HEK293T (cell line): ENCODE data around the gene MAPK8IP3.

Source experiments
- ARNT ChIP-seq: fragments of 450-650 bp; IDR thresholded peaks from 2 replicates; pipeline ENCODE4 v1.6.1; 2017; ENCODE audit warnings: mild to moderate bottlenecking
- BHLHE40 ChIP-seq: fragments of 450-650 bp; IDR thresholded peaks from 2 replicates; pipeline ENCODE4 v1.6.1; 2016; ENCODE audit warnings: mild to moderate bottlenecking, moderate library complexity, borderline replicate concordance
- ELF4 ChIP-seq: fragments of 450-650 bp; IDR thresholded peaks from 2 replicates; pipeline ENCODE4 v1.6.1; 2017; ENCODE audit warnings: antibody characterized with exemption
- FOXA1 ChIP-seq: fragments of 450-650 bp; IDR thresholded peaks from 2 replicates; pipeline ENCODE4 v1.6.1; 2016; ENCODE audit warnings: mild to moderate bottlenecking
- FOXK2 ChIP-seq: fragments of 450-650 bp; IDR thresholded peaks from 2 replicates; pipeline ENCODE4 v1.6.1; 2016; ENCODE audit warnings: mild to moderate bottlenecking
- FOXM1 ChIP-seq: fragments of 450-650 bp; IDR thresholded peaks from 2 replicates; pipeline ENCODE4 v1.6.1; 2017; ENCODE audit warnings: mild to moderate bottlenecking, borderline replicate concordance
- SP1 ChIP-seq: fragments of 450-650 bp; IDR thresholded peaks from 2 replicates; pipeline ENCODE4 v1.6.1; 2017
- TARDBP ChIP-seq: fragments of 450-650 bp; IDR thresholded peaks from 2 replicates; pipeline ENCODE4 v1.6.1; 2016
- ZNF384 ChIP-seq: fragments of 450-650 bp; IDR thresholded peaks from 2 replicates; pipeline ENCODE4 v1.6.1; 2016
- TF ChIP-seq, protein P1 (sequence below): fragments of 450-650 bp; IDR thresholded peaks from 2 replicates; pipeline ENCODE4 v1.6.1; 2016

- TF ChIP-seq TARDBP = no peak
- no peak for TF ChIP-seq FOXA1
- no peak for TF ChIP-seq SP1
- no peak for TF ChIP-seq ZNF384
- TF ChIP-seq FOXK2 = no peak
- no peak for TF ChIP-seq ARNT
- TF ChIP-seq ELF4 = no peak
- TF ChIP-seq, protein P1, sequence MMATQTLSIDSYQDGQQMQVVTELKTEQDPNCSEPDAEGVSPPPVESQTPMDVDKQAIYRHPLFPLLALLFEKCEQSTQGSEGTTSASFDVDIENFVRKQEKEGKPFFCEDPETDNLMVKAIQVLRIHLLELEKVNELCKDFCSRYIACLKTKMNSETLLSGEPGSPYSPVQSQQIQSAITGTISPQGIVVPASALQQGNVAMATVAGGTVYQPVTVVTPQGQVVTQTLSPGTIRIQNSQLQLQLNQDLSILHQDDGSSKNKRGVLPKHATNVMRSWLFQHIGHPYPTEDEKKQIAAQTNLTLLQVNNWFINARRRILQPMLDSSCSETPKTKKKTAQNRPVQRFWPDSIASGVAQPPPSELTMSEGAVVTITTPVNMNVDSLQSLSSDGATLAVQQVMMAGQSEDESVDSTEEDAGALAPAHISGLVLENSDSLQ = no peak
- no peak for TF ChIP-seq BHLHE40
- no peak for TF ChIP-seq FOXM1
These were observed 28.8 kb downstream of the MAPK8IP3 start for GRCh38 chr16:1734816-1735215.
